ENCODE measurements around the gene ART1.

The ART1 gene

DNA sequence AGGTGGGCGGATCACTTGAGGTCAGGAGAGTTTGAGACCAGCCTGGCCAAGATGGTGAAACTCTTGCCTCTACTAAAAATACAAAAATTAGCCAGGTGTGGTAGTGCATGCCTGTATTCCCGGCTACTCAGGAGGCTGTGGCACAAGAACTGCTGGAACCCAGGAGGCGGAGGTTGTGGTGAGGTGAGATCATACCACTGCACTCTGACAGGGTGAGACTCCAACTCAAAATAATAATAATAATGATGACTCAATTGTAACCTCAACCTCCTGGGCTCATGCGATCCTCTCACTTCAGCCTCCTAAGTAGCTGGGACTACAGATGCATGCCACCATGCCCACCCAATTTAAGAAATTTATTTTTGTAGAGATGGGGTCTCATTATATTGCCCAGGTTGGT lies 41.8 kb downstream of the ART1 start:
- peaks cover 50% of the 10 kb centered on the region for H3K36me3 Mint-ChIP-seq (ENCODE audit: low read depth)
- no peak overlapping the region for H3K4me3 Mint-ChIP-seq
- H3K4me1 Mint-ChIP-seq (ENCODE audit: low read depth): peaks cover 10% of the 10 kb centered on the region
- H3K27ac Mint-ChIP-seq: no peak overlapping the region
- DNase-seq (ENCODE audit: low spot score): no peak
- H3K9me3 Mint-ChIP-seq: no peaks in the 10 kb centered on the region
- H3K27me3 Mint-ChIP-seq (ENCODE audit: low read depth): no peaks in the 10 kb centered on the region

DNA sequence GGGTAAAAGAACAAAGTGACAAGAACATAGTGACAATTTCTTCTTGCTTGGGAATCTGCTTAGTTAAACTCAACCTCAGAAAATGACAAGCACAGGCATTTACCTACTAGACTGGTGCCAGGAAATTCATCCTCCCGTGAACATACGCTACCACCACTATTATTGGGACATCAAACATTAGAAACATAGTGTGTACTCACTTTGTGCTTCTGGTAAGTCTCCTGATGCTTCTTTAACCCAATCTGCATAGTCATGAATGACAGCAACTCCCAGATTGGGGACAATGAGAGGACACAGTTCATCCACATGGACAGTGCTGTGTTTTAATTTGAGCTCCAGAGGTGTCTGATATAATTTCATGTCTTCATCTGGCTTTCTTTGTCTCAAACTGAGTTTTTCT lies 55.5 kb downstream of the ART1 start:
- Mint-ChIP-seq H3K27ac (no peak overlapping the region), H3K4me1 (ENCODE audit: low read depth) (no peaks in the 10 kb centered on the region), H3K4me3 (no peak overlapping the region), H3K36me3 (ENCODE audit: low read depth) (peaks cover 54% of the 10 kb centered on the region), H3K9me3 (no peaks in the 10 kb centered on the region), H3K27me3 (ENCODE audit: low read depth) (no peaks in the 10 kb centered on the region)
- DNase-seq (ENCODE audit: low spot score): no peak

DNA sequence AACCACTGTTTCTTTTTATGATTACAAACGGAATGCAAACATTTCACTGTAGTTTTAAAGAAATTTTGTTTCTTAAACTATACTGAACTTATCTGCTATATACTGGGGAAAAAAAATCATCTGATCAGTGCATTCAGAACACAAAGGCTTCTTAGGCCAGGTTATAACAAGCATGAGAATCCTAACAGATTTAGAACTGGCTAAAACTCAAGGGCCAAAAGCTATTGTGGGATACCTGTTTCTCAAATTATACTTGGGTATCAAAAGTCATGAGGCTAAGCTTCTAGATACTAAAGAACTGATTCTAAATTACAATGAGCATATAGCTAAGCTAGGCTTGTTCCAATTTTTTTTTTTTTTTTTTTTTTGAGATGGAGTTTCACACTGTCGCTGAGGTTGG lies 56.0 kb downstream of the ART1 start:
- no peak overlapping the region for H3K4me3 Mint-ChIP-seq
- no peaks in the 10 kb centered on the region for H3K4me1 Mint-ChIP-seq (ENCODE audit: low read depth)
- H3K27me3 Mint-ChIP-seq (ENCODE audit: low read depth): no peaks in the 10 kb centered on the region
- H3K36me3 Mint-ChIP-seq (ENCODE audit: low read depth): peaks cover 52% of the 10 kb centered on the region
- H3K9me3 Mint-ChIP-seq: no peaks in the 10 kb centered on the region
- H3K27ac Mint-ChIP-seq: no peak overlapping the region
- DNase-seq (ENCODE audit: low spot score): no peak

DNA sequence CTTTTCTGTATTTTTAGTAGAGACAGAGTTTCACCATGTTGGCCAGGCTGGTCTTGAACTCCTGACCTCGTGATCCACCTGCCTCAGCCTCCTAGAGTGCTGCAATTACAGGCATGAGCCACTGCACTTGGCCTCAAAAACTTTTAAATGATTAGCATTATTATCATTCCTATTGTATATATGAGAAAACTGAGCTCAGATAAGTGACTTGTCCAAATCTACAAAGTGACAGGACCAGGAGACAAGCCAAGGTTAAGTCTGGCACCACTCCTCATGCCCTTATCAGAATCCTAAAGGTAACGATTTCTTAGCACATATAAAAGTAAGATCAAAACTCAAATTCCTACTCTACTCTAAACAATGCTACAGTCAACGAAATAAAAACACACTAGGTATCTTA lies 58.5 kb downstream of the ART1 start:
- Mint-ChIP-seq H3K36me3 (ENCODE audit: low read depth) (peaks cover 58% of the 10 kb centered on the region), H3K4me3 (no peak overlapping the region), H3K27ac (no peak overlapping the region), H3K27me3 (ENCODE audit: low read depth) (no peaks in the 10 kb centered on the region), H3K4me1 (ENCODE audit: low read depth) (no peaks in the 10 kb centered on the region), H3K9me3 (no peaks in the 10 kb centered on the region)
- no peak for DNase-seq (ENCODE audit: low spot score)

DNA sequence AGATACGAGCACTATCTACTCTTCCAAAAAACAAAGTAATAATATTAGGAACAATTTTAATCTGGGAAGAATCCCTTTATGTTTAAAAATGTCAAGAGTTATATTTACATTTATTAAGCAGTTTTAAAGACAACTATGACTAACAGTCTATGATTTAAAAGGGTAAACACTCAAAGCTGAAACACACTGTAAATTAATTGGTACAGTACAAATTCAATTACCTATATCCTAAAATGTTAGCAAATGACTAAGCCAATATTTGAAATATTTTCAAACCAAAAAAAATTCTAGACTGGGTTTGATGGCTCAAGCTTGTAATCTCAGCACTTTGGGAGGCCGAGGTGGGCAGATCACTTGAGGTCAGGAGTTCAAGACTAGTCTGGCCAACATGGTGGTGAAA lies 62.2 kb downstream of the ART1 start:
- Mint-ChIP-seq H3K36me3 (ENCODE audit: low read depth) (peaks cover 57% of the 10 kb centered on the region), H3K27ac (no peak overlapping the region), H3K9me3 (no peaks in the 10 kb centered on the region), H3K27me3 (ENCODE audit: low read depth) (no peaks in the 10 kb centered on the region), H3K4me3 (no peak overlapping the region), H3K4me1 (ENCODE audit: low read depth) (peaks cover 3% of the 10 kb centered on the region)
- no peak for DNase-seq (ENCODE audit: low spot score)

DNA sequence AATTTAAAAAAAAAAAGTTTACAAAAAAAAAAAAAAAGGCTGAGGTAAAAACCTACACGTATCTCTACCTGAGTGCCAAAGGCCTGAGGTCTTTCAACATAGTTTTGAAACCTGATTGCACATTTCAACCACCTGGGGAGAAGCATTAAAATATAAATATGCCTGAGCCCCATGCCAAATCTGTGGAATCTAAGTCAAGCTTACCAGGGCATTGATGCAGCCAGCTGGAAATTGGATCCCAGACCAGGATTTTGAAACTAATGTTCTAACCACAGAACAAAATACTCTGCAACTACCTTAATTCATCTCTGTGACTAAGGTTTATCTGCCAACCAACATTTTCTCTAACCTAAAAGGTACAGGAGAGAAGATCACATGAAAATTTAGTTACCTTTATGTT lies 65.0 kb downstream of the ART1 start:
- Mint-ChIP-seq H3K4me3 (no peak overlapping the region), H3K4me1 (ENCODE audit: low read depth) (peaks cover 3% of the 10 kb centered on the region), H3K27me3 (ENCODE audit: low read depth) (no peaks in the 10 kb centered on the region), H3K27ac (no peak overlapping the region), H3K9me3 (no peaks in the 10 kb centered on the region), H3K36me3 (ENCODE audit: low read depth) (peaks cover 63% of the 10 kb centered on the region)
- DNase-seq (ENCODE audit: low spot score): no peak

DNA sequence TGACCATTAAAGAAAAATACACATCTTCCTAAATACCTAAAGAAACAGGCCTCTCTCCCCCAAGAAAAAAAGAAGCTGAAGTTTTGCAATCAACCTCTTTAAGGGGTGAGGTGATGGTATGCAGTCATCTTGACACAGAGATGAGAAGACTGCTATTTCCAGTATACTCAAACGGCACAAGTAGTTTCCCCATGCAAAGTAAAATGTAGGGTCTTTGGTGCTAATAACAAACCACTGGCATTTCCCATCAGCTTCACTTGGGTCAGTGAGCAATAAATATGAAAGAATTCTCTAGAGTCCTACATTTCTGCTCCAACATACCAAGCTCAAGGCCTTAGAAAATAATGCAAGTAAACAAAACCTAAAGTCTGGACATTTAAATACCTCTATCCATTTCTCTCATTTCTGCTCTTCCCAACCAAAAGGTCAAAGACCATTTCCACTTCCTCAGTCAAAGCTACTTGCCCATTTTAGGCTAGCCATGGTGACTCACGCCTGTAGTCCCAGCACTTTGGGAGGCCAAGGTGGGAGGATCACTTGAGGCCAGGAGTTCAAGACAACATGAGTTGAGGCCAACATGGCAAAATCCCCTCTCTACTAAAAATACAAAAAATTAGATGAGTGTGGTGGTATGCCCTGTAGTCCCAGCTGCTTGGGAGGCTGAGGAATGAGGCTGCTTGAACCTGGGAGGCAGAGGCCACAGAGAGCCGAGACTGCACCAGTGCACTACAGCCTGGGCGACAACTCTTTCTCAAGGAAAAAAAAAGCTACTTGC lies 65.7 kb downstream of the ART1 start:
- peak overlapping the region; percentile 55 for H3K27ac Mint-ChIP-seq
- H3K27me3 Mint-ChIP-seq (ENCODE audit: low read depth): no peaks in the 10 kb centered on the region
- H3K9me3 Mint-ChIP-seq: no peaks in the 10 kb centered on the region
- DNase-seq (ENCODE audit: low spot score): no peak
- no peak overlapping the region for H3K4me3 Mint-ChIP-seq
- H3K4me1 Mint-ChIP-seq (ENCODE audit: low read depth): peaks cover 3% of the 10 kb centered on the region
- H3K36me3 Mint-ChIP-seq (ENCODE audit: low read depth): peaks cover 58% of the 10 kb centered on the region

DNA sequence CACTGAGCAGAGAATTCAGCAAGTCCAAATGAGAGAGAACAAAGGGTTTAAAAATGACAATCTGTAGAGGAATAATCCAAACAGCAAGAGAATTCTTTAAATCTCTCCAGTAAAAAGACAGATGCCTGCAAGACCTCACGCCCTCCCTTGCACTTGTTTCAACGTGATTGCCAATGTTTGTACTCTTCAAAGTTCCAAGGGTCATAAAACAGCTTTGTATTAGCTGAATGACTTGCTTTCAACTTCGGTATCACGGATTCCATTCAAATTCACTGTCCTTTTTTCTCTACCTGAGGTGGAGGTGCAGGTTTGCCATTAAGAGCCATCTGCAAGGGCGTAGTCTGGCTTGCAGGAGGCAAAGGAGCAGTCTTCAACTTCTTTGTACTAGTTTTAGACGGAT lies 67.3 kb downstream of the ART1 start:
- Mint-ChIP-seq H3K36me3 (ENCODE audit: low read depth) (peaks cover 55% of the 10 kb centered on the region), H3K4me1 (ENCODE audit: low read depth) (peaks cover 4% of the 10 kb centered on the region), H3K27ac (no peak overlapping the region), H3K27me3 (ENCODE audit: low read depth) (no peaks in the 10 kb centered on the region), H3K9me3 (no peaks in the 10 kb centered on the region), H3K4me3 (no peak overlapping the region)
- DNase-seq (ENCODE audit: low spot score): no peak
